ENCODE measurements around the gene ALK. TPM values are rescaled to one million over a fixed set of nuclear protein-coding genes. Genes with fewer than 3 reads are reported as not detected.

Gene ALK
- total RNA-seq, 4 donors from 2014 or later, result 0.66 TPM; not detected in 3

- DNase-seq (ENCODE audit: low spot score in 2 of 2), result no peak
- TF ChIP-seq, protein P1, sequence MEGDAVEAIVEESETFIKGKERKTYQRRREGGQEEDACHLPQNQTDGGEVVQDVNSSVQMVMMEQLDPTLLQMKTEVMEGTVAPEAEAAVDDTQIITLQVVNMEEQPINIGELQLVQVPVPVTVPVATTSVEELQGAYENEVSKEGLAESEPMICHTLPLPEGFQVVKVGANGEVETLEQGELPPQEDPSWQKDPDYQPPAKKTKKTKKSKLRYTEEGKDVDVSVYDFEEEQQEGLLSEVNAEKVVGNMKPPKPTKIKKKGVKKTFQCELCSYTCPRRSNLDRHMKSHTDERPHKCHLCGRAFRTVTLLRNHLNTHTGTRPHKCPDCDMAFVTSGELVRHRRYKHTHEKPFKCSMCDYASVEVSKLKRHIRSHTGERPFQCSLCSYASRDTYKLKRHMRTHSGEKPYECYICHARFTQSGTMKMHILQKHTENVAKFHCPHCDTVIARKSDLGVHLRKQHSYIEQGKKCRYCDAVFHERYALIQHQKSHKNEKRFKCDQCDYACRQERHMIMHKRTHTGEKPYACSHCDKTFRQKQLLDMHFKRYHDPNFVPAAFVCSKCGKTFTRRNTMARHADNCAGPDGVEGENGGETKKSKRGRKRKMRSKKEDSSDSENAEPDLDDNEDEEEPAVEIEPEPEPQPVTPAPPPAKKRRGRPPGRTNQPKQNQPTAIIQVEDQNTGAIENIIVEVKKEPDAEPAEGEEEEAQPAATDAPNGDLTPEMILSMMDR (IDR thresholded peaks at IDR 0.05), result no peak
- TF ChIP-seq POLR2A (IDR thresholded peaks at IDR 0.05), result no peak
- WGBS, 2 donors, result 67 to 72% methylated on average over 5 of the region's 5 CpGs
These were observed 516.1 kb downstream of the ALK start for GRCh38 chr2:29405266-29405665.

DNA sequence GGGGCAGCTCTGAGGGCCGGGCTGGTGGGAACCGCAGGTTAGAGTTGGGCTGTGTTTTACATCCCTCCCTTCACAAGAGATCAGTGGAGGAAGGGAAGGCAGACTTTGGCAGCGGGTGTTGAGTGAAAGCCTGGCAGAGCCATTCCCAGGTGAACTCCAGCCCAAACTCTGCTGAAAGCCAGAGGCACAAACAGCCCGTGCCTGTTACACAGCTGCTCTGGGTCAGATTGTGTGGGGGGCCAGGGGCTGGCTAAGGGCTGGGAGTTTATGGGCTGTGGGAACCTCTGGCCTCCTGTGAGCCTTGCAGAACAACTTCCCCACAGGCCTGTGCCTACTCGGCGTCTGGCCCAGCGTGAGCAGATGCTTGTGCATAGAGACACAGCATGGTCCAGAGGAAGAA is 519.4 kb downstream of the ALK start:
- no peak for TF ChIP-seq POLR2A (IDR thresholded peaks at IDR 0.05)
- TF ChIP-seq, protein P1 (IDR thresholded peaks at IDR 0.05), result no peak
- WGBS, 2 donors, result 61 to 78% methylated on average over 6 to 7 of the region's 7 CpGs
- DNase-seq (ENCODE audit: low spot score in 2 of 2), result no peak

More at GRCh38 chr2:29405266-29405665, 516.1 kb downstream of the ALK start:
- intact Hi-C loops (cut with DNase I; ENCODE audit: low total_unique reads), result no loop called here
- no peak overlapping the region for H3K4me3 ChIP-seq (ENCODE audit: low read depth, poor library complexity, severe bottlenecking)

DNA sequence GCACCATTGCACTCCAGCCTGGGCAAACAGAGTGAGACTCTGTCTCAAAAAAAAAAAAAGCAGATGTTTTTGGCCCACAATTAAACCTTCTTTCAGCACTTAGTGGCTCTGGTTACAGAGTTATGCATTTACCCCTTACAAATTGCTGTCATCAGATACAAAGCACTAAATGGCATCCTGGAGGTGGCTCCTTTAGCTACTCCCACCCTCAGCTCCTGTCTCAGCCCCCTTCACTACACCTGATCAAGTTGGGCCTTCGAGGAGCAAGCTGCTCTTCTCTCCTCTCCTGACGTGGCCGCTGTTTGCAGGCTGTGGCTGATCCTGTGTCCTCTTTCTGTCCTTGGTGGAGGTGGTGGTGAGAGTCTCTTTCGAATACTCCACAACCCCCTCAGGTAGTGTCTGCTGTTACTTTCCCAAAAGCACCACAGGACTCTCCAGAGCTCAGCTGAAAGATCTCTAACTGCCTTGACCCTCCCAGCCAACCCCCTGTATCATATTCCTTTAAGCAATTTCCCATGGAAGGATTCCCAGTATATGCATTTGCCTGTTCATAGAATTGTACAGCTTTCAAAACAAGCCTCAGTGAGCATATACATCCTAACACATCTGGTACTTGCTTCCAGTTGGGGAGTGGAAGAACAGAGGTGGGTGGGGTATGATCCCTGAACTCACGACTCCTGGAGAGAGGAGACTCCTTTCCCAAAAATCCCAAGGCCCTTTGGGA is 520.3 kb downstream of the ALK start:
- intact Hi-C loops (cut with DNase I; ENCODE audit: low total_unique reads), result no loop called here
- H3K4me3 ChIP-seq (ENCODE audit: low read depth, poor library complexity, severe bottlenecking), result no peak overlapping the region
- 76 to 81% methylated on average over 4 to 5 of the region's 5 CpGs for WGBS, 2 donors
- DNase-seq (ENCODE audit: low spot score in 2 of 2), result no peak
- no peak for TF ChIP-seq POLR2A (IDR thresholded peaks at IDR 0.05)
- TF ChIP-seq, protein P1 (IDR thresholded peaks at IDR 0.05), result no peak

More for the DNA sequence above, 519.4 kb downstream of the ALK start:
- intact Hi-C loops (cut with DNase I; ENCODE audit: low total_unique reads), result no loop called here
- H3K4me3 ChIP-seq (ENCODE audit: low read depth, poor library complexity, severe bottlenecking), result no peak overlapping the region

GRCh38 chr2:29398384-29399237 is 522.8 kb downstream of the ALK start:
- WGBS, 2 donors, result 46 to 52% methylated on average over 7 of the region's 8 CpGs
- H3K4me3 ChIP-seq (ENCODE audit: low read depth, poor library complexity, severe bottlenecking), result no peak overlapping the region

GRCh38 chr2:29397713-29398112 is 523.7 kb downstream of the ALK start:
- no peak for DNase-seq (ENCODE audit: low spot score in 2 of 2)
- TF ChIP-seq POLR2A (IDR thresholded peaks at IDR 0.05), result no peak
- TF ChIP-seq, protein P1 (IDR thresholded peaks at IDR 0.05), result no peak
- 62% methylated on average over 4 of the region's 4 CpGs for WGBS, 2 donors
- intact Hi-C loops (cut with DNase I; ENCODE audit: low total_unique reads), result no loop called here
- H3K4me3 ChIP-seq (ENCODE audit: low read depth, poor library complexity, severe bottlenecking), result no peak overlapping the region

More at GRCh38 chr2:29398384-29399237, 522.8 kb downstream of the ALK start:
- TF ChIP-seq, protein P1 (IDR thresholded peaks at IDR 0.05), result no peak
- TF ChIP-seq POLR2A (IDR thresholded peaks at IDR 0.05), result no peak
- intact Hi-C loops (cut with DNase I; ENCODE audit: low total_unique reads), result no loop called here
- no peak for DNase-seq (ENCODE audit: low spot score in 2 of 2)
